Tibial nerve (tissue), 4 donors: Measurements from ENCODE around the gene ZNF800.

Source experiments
- CTCF ChIP-seq, 5 experiments: fragments of 200-600 bp in 3 of 5; fragments of 450-650 bp in 2 of 5; sonication (generic) in 3 of 5; IDR thresholded peaks; one replicate each; pipeline ENCODE4 v1.5.1; 2016 to 2019; ENCODE audit warnings: antibody characterized with exemption in 5 of 5, mild to moderate bottlenecking in 3 of 5, moderate library complexity in 2 of 5
- EP300 ChIP-seq, 2 donors: sonication (generic); formaldehyde crosslinking; IDR thresholded peaks; one replicate each; pipeline ENCODE4 v1.6.1; 2017; ENCODE audit warnings: antibody characterized with exemption in 2 of 2, mild to moderate bottlenecking in 1 of 2
- POLR2A ChIP-seq, 2 donors: fragments of 450-650 bp; IDR thresholded peaks; one replicate each; pipeline ENCODE4 v1.6.1; 2017; ENCODE audit warnings: antibody characterized with exemption in 2 of 2, mild to moderate bottlenecking in 2 of 2, moderate library complexity in 2 of 2

- TF ChIP-seq CTCF (IDR thresholded peaks at IDR 0.05) (no peak), POLR2A (IDR thresholded peaks at IDR 0.05) (no peak), EP300 (IDR thresholded peaks at IDR 0.05) (no peak)
These were observed 9.2 kb downstream of the ZNF800 start for GRCh38 chr7:127383123-127383835.
